Choroid plexus epithelial cell (primary cell): ENCODE results near the gene KERA.
A peak's percentile ranks its signal among the peaks of the same experiment; 100 is the strongest.

Experiments
- DNase-seq: peaks from one replicate; pipeline ENCODE4 v3.0.0-alpha.2; 2010; ENCODE audit warnings: low read depth
- H3K4me3 ChIP-seq: 2 replicates; pipeline ENCODE4 v1.5.1; 2011; ENCODE audit warnings: low read depth, mild to moderate bottlenecking, control low read depth, low read length, moderate library complexity
- TF ChIP-seq, protein P1 (sequence below): conservative IDR thresholded peaks from 2 replicates; pipeline ENCODE4 v1.5.1; 2011; ENCODE audit warnings: low read depth, mild to moderate bottlenecking, control low read depth, inconsistent platforms, low read length, moderate library complexity

Gene KERA

DNA sequence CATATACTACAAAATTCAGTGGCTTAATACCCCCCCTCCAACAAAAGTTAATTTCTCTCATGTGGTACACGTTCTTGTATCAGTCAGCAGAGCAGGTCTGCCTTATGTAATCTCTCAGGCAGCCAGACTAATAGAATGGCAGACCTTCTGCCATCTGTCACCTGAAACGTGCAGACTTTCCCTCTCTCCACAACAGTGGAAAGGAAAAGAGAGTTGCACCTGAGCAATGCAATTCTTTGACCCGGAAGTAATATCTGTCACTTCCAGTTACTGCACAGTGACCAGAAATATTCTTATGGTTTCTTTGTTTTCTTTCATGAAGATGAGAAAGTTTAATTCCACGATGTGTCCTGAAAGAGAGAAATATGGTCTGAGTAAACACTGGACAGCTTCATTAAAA, 14.4 kb downstream of the KERA start:
- no peak overlapping the region for H3K4me3 ChIP-seq
- no peak for DNase-seq
- TF ChIP-seq, protein P1, sequence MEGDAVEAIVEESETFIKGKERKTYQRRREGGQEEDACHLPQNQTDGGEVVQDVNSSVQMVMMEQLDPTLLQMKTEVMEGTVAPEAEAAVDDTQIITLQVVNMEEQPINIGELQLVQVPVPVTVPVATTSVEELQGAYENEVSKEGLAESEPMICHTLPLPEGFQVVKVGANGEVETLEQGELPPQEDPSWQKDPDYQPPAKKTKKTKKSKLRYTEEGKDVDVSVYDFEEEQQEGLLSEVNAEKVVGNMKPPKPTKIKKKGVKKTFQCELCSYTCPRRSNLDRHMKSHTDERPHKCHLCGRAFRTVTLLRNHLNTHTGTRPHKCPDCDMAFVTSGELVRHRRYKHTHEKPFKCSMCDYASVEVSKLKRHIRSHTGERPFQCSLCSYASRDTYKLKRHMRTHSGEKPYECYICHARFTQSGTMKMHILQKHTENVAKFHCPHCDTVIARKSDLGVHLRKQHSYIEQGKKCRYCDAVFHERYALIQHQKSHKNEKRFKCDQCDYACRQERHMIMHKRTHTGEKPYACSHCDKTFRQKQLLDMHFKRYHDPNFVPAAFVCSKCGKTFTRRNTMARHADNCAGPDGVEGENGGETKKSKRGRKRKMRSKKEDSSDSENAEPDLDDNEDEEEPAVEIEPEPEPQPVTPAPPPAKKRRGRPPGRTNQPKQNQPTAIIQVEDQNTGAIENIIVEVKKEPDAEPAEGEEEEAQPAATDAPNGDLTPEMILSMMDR, result no peak

DNA sequence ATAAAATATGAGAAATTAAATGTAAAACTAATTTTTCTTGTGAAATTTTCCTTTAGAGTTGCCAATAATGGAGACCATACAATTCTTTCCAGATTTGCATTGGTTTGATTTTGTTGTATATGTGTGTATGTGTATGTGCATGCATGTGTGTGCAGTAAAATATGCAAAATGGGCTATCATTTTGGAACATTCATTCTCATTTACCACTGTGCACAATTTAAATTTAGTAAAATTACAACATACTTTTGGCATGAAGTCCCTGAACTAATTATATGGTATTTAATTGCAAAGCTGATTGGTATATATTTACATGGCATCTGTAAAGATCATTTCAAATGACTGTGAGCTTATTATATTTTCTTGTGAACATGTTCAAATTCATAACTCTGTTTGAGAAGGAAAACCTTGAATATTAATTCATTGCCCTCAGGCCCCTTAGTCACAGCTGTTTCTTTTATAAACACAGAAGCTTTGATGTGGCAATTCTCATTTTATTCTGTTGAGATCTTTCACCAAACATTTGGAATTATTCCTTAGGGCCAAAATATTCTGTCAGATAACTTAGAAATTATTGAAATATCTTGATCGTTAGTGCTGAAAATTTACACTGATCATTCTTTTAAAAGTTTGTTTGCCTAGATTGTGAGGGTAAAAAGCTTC, 17.6 kb downstream of the KERA start:
- peak; percentile 22 for DNase-seq
- H3K4me3 ChIP-seq, result no peak overlapping the region
- TF ChIP-seq, protein P1, result no peak

DNA sequence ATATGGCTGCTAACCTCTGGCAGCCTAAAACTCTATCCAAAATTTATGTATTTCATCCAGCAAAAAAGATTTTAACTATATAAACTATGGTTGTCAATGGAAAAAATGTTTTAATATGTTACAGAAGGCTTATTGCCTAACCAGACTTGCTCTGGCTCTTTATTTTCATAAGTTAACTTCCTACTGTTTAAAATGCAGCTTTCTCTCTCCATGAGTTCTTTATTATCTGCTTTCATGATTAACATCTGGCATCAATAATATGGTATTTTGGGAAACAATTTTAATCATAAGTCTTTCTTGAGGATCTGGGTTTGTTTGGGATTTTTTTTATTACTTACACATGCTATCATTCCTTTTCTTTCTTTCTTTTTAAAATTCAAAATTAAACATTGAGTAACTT, 20.5 kb downstream of the KERA start:
- DNase-seq, result no peak
- TF ChIP-seq, protein P1, result no peak
- no peak overlapping the region for H3K4me3 ChIP-seq

DNA sequence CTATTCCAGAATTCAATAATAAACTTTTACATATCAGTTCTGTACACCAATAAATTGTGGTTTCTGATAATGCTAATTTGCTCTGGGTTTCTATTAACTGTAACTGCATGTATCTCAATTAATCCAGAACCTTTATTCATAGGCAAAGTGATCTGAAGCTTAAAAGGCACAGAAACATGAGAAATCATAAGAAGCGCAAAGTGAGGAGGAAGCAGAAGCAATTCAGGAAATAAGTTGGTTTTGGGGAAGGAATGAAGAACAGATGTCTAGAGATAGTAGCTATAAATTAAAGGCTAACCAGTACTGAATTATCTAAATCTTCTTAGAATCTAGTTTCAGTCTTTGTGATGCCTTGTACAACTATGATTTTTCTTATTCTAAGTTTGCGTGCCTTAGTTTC, 24.6 kb downstream of the KERA start:
- TF ChIP-seq, protein P1, result no peak
- no peak overlapping the region for H3K4me3 ChIP-seq

DNA sequence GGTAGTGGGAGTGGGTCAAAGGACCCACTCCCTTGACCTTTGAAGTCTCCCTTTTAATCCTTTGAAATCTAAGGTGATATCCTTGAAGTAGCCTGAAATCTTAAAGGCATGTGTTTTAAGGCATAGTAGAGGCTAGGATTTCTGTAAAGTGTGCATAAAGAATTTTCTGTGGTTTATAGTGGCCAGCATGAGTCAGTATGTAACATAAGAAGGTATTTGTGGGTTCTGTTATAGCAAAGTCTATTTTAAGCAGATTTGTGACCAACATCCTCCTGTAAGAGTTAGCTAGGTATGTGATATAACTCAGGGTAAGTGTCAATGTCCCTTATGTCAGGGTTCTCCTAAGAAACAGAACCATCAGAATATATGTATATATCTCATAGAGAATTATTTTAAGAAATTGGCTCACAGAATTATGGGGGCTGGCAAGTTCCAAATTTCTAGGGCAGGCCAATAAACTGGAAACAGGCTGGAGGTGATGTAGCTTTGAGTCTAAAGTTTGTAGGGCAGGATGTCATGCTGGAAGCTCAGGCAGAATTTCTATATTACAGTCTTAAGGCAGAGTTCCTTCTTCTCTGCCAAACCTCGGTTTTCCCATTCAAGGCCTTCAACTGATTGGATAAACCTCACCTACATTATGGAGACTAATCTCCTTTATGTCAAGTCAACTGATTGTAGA, 34.4 kb downstream of the KERA start:
- DNase-seq, result peak; percentile 91
- TF ChIP-seq, protein P1, result no peak

More for the DNA sequence above, 24.6 kb downstream of the KERA start:
- no peak for DNase-seq

DNA sequence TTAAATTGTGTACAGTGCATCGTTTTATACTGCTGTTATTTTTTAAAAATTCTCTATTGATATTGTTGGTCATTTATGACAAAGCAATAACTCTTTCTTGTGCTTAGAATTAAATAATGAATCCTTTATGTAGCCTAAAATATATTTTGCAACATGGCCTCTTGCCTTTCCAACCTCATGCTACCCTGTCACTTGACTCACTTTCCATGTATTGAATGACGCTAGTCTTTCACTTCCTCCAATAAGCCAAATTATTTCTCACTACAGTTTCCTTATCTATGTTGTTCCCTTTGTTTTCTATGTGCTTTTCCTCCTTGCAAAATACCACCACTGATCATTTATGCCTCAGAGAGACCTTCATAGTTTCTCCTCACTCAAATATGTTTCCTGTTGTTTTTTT, 36.7 kb downstream of the KERA start:
- no peak overlapping the region for H3K4me3 ChIP-seq
- TF ChIP-seq, protein P1, result no peak
- no peak for DNase-seq

More for the DNA sequence above, 34.4 kb downstream of the KERA start:
- no peak overlapping the region for H3K4me3 ChIP-seq

DNA sequence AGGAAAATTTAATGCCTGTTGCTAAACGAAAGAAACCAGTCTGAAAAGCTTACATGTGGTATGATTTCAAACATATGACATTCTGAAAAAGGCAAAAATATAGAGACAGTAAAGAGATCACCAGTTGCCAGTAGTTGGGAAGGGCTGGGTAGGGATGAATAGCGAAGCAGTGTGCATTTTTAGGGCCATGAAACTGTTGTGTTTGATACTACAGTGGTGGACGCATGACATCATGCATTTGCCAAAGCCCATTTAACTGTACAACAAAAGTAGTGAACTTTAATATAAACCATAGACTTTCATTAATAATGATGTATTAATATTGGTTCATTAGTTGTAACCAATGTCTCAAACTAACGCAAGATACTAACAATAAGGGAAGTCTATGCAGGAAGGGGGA, 38.4 kb downstream of the KERA start:
- no peak for DNase-seq
- TF ChIP-seq, protein P1, result no peak
- H3K4me3 ChIP-seq, result no peak overlapping the region
